Stomach (tissue), 9 donors: ENCODE data around the gene GOPC. TPM values are rescaled to one million over a fixed set of nuclear protein-coding genes. Genes with fewer than 3 reads are reported as not detected.

Source experiments
- DNase-seq, 2 donors: peaks; one replicate each; pipeline versions ENCODE4 v3.0.0 to v3.0.0-alpha.2; 2013 to 2019
- H3K27ac ChIP-seq, 5 donors: fragments of 200-600 bp in 4 of 5; sonication (generic) in 4 of 5; one replicate each; pipeline ENCODE4 v1.5.1; 2013 to 2019; ENCODE audit warnings: mild to moderate bottlenecking in 1 of 5, moderate library complexity in 1 of 5
- H3K27me3 ChIP-seq, 3 donors: fragments of 200-600 bp; sonication (generic); one replicate each; pipeline ENCODE4 v1.5.1; 2017 to 2019; ENCODE audit warnings: mixed run types in 1 of 3
- H3K36me3 ChIP-seq, 4 donors: fragments of 200-600 bp; sonication (generic); 1 replicate in 3 of 4; 2 replicates in 1 of 4; pipeline ENCODE4 v1.5.1; 2016 to 2019
- H3K4me1 ChIP-seq, 4 donors: fragments of 200-600 bp; sonication (generic); one replicate each; pipeline ENCODE4 v1.5.1; 2016 to 2019
- H3K4me3 ChIP-seq, 4 donors: fragments of 200-600 bp; sonication (generic) in 3 of 4; one replicate each; pipeline ENCODE4 v1.5.1; 2016 to 2019; ENCODE audit warnings: mild to moderate bottlenecking in 1 of 4
- H3K9me3 ChIP-seq, 4 donors: fragments of 200-600 bp; sonication (generic); one replicate each; pipeline ENCODE4 v1.5.1; 2016 to 2019
- EP300 ChIP-seq: sonication (generic); formaldehyde crosslinking; IDR thresholded peaks from one replicate; pipeline ENCODE4 v1.6.1; 2017; ENCODE audit warnings: antibody characterized with exemption
- POLR2A ChIP-seq, 4 donors: fragments of 450-650 bp; IDR thresholded peaks; one replicate each; pipeline ENCODE4 v1.6.1; 2016; ENCODE audit warnings: antibody characterized with exemption in 4 of 4, control low read depth in 2 of 4, mild to moderate bottlenecking in 1 of 4, moderate library complexity in 1 of 4
- POLR2AphosphoS5 ChIP-seq, 3 donors: sonication (generic); formaldehyde crosslinking; IDR thresholded peaks; one replicate each; pipeline ENCODE4 v1.6.1; 2016; ENCODE audit warnings: antibody characterized with exemption in 3 of 3
- WGBS, 5 donors: extraction: QIAGEN DNeasy Blood & Tissue Kit in 3 of 5; methylation state at CpG; one replicate each; pipeline versions ENCODE4 v1.1.5 to v1.1.7; 2013 to 2018; 5-methylcytosine and 5-hydroxymethylcytosine counted together
- intact Hi-C: fragments of 100-400 bp; cut with DNase I; formaldehyde crosslinking; loops from one replicate; pipeline ENCODE4 v1.15.1; 2023; ENCODE audit warnings: low total_unique reads
- polyA plus RNA-seq, 3 donors: library from polyadenylated mRNA; stranded (reverse); fragments of 200-250 nt; gene quantifications; one replicate each; pipeline ENCODE4 v1.2.3, GENCODE V29; 2013
- total RNA-seq, 5 donors: library from RNA; depleted of rRNA; stranded (reverse); fragments of >200 nt; gene quantifications; one replicate each; pipeline versions ENCODE4 v1.1.0 to v1.2.3, GENCODE V29; 2014 to 2016
- TF ChIP-seq, protein P1 (sequence below), 7 experiments: fragments of 450-650 bp in 4 of 7; fragments of 200-600 bp in 3 of 7; sonication (generic) in 3 of 7; IDR thresholded peaks; one replicate each; pipeline ENCODE4 v1.5.1; 2016 to 2019; ENCODE audit warnings: antibody characterized with exemption in 7 of 7, control low read depth in 2 of 7, mild to moderate bottlenecking in 1 of 7
- donor health status: healthy with polysubstance abuse.
- donor health status: Bipolar disorder and iron deficiency.
- donor health status: healthy.

Gene GOPC
- total and polyA plus RNA-seq, 8 donors = 4.7 to 49.4 (median 13.8) TPM

DNA sequence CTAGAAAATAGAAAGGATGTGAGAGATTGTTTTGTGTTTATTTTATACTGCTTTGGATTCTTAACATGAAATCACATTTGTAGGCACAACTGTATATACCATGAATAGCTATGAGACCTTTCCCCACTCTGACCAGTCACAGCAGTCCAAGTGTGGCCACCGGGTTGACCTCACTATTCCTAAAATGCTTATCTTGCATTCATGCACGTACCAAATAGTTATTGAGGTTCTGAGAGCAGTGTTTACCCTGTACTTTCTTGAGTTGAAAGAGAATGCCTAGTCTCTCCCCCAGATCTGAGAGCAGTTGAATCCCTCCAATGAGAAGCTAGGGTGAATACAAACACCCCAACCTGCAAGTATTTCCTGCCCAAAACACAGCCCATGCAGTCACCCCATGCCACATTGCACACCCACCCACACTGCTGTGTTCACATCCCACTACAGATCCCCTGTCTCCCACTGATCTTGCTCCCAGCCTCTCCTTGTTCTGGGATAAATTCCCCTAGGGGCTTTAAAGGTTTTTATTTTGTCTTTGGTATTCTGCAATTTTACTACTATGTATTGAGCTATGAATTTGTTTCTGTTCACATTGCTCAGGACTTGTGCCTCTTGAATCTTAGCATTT, 51.6 kb downstream of the GOPC start:
- TF ChIP-seq EP300 (no peak), POLR2AphosphoS5 (IDR thresholded peaks at IDR 0.05) (no peak), POLR2A (IDR thresholded peaks at IDR 0.05) (no peak)
- TF ChIP-seq, protein P1, sequence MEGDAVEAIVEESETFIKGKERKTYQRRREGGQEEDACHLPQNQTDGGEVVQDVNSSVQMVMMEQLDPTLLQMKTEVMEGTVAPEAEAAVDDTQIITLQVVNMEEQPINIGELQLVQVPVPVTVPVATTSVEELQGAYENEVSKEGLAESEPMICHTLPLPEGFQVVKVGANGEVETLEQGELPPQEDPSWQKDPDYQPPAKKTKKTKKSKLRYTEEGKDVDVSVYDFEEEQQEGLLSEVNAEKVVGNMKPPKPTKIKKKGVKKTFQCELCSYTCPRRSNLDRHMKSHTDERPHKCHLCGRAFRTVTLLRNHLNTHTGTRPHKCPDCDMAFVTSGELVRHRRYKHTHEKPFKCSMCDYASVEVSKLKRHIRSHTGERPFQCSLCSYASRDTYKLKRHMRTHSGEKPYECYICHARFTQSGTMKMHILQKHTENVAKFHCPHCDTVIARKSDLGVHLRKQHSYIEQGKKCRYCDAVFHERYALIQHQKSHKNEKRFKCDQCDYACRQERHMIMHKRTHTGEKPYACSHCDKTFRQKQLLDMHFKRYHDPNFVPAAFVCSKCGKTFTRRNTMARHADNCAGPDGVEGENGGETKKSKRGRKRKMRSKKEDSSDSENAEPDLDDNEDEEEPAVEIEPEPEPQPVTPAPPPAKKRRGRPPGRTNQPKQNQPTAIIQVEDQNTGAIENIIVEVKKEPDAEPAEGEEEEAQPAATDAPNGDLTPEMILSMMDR (IDR thresholded peaks at IDR 0.05) = no peak
- H3K9me3 ChIP-seq = no peaks in the 10 kb centered on the region
- H3K4me3 ChIP-seq = no peak overlapping the region
- peaks cover 0 to 28% (median 26%) of the 10 kb centered on the region in 4 donors for H3K36me3 ChIP-seq
- WGBS, 5 donors = 23 to 48% (median 31%) methylated on average over 2 of the region's 2 CpGs
- no peak overlapping the region for H3K27ac ChIP-seq
- no peak for DNase-seq
- no peaks in the 10 kb centered on the region for H3K27me3 ChIP-seq
- H3K4me1 ChIP-seq = peaks cover 0 to 37% (median 11%) of the 10 kb centered on the region in 4 donors
- intact Hi-C loops = loop anchor here (5.0 kb wide), 1 partner anchor 103 kb away; no protein-coding TSS in a partner anchor

DNA sequence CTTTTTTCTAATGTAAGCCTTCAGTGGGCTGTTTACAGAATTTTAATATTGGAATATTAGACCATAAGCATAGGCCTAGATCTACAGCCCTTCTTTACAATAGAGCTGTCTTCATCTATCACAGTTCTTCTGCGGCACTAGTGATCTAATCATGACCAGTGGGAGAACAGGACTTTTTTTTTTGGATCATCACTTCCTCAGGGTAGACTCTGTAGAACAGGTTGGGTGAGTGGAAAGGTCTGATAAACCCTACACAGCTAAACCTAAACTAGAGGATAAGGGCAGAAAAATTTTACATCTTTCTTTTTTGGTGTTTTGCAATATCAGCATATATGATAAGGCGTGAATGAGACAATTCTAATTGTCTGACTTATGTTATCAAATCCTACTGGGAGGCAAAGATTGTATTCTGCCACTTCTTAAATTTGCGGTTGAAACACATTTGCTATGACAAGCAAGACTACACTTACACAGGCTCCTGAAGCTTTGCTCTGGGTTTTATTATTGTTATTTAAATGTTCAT, 52.2 kb downstream of the GOPC start:
- TF ChIP-seq POLR2A (IDR thresholded peaks at IDR 0.05) = no peak
- TF ChIP-seq, protein P1 (IDR thresholded peaks at IDR 0.05) = no peak
- no peak for TF ChIP-seq EP300
- no peak for TF ChIP-seq POLR2AphosphoS5 (IDR thresholded peaks at IDR 0.05)
- H3K27ac ChIP-seq = no peak overlapping the region
- H3K4me1 ChIP-seq = peaks cover 0 to 37% (median 8%) of the 10 kb centered on the region in 4 donors
- WGBS, 5 donors = 53 to 76% (median 71%) methylated on average over 3 of the region's 3 CpGs
- peak in 1 of 2 donors; percentile 20 for DNase-seq
- no peak overlapping the region for H3K4me3 ChIP-seq
- peaks cover under 1 to 33% (median 32%) of the 10 kb centered on the region in 4 donors for H3K36me3 ChIP-seq
- H3K27me3 ChIP-seq = no peaks in the 10 kb centered on the region
- no peaks in the 10 kb centered on the region for H3K9me3 ChIP-seq
- intact Hi-C loops = loop anchor here (5.0 kb wide), 1 partner anchor 103 kb away; no protein-coding TSS in a partner anchor

DNA sequence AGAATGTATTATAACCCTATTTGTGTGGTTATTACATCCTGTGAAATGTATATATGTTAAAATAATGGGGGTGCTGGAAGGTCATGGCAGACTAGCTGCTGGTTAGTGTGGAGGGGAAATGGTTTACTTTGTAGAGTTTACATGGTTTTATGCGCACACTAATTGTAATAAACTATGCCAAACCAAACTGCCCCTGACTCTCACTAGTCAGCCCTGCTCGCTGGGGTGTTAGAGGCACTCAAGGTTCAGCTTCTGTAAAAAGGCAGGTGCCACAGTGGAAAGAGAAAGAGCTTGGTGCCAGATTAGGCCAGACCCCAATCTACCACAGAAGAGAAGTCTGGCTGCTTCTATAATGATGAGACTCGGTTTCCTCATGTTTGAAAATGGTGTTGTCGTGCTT, 52.7 kb downstream of the GOPC start:
- peaks cover 6 to 39% (median 37%) of the 10 kb centered on the region in 4 donors for H3K36me3 ChIP-seq
- H3K27ac ChIP-seq = peak overlapping the region in 2 of 5 donors; percentile 15 to 16
- no peaks in the 10 kb centered on the region for H3K9me3 ChIP-seq
- peaks cover 0 to 37% (median 8%) of the 10 kb centered on the region in 4 donors for H3K4me1 ChIP-seq
- DNase-seq = peak in 1 of 2 donors; percentile 20
- H3K27me3 ChIP-seq = no peaks in the 10 kb centered on the region
- TF ChIP-seq EP300 (no peak), POLR2AphosphoS5 (IDR thresholded peaks at IDR 0.05) (no peak)
- 58 to 77% (median 69%) methylated on average over 4 of the region's 4 CpGs for WGBS, 5 donors
- intact Hi-C loops = loop anchor here (5.0 kb wide), 1 partner anchor 102 kb away; no protein-coding TSS in a partner anchor
- no peak overlapping the region for H3K4me3 ChIP-seq

DNA sequence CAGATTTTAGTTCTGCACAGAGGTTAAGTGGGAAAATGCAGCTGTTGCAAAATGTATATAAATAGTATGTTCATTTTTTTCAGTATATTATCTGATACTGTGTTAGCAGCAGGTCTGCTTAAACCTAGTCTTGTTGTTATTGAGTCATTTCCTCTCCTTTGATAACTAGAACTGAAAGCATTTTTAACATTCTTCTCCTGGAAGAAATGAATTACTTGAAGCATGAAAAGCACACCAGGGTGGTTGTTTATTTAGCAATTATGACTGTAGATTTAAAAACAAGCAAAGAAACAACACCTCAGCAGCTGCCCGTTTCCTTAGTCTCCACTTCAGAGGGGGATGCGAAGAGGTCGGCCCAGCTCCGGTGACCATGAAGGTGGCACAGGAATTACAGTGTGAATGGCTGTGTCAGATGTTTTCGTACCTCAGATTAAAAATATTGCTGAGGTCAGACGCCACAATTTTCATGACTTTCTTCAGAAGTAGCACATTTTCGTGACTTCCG, 53.5 kb downstream of the GOPC start:
- Histone ChIP-seq H3K27me3 (no peaks in the 10 kb centered on the region), H3K9me3 (no peaks in the 10 kb centered on the region), H3K4me1 (peaks cover 0 to 37% (median 8%) of the 10 kb centered on the region in 4 donors), H3K36me3 (peaks cover 6 to 46% (median 45%) of the 10 kb centered on the region in 4 donors), H3K27ac (peak overlapping the region in 2 of 5 donors; percentile 15 to 50), H3K4me3 (no peak overlapping the region)
- TF ChIP-seq, protein P1 (IDR thresholded peaks at IDR 0.05) = no peak
- no peak for TF ChIP-seq EP300
- no peak for TF ChIP-seq POLR2A (IDR thresholded peaks at IDR 0.05)
- TF ChIP-seq POLR2AphosphoS5 (IDR thresholded peaks at IDR 0.05) = no peak
- WGBS, 5 donors = 73 to 80% (median 73%) methylated on average over 8 of the region's 8 CpGs
- intact Hi-C loops = no loop called here
- DNase-seq = peak in 1 of 2 donors; percentile 46
